ENCODE results near the gene DPYSL5.

DNA sequence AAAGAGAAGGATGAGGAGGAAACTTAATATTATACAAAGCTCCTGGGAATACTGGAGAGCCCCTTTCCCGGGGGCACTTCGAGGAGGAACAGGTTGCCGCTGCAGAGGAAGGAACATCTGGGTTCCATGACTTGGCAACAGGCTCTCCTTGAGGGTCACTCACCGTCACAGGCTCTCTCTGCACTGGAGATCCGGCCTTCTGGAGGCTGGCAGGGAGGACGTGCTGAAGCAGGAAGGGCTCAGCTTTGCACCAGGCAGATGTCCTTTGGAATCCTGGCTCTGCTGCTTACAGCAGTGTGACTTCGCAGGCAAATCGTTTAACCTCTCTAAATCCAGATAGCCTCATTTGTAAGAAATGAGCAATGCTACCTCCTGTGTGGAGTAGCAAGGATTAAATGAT is 2.9 kb upstream of the DPYSL5 start:
- TF ChIP-seq POLR2AphosphoS2 (IDR thresholded peaks at IDR 0.05; ENCODE audit: low read depth, low read length), result no peak
- no peak for TF ChIP-seq MXI1 (IDR thresholded peaks at IDR 0.05; ENCODE audit: low read depth, low read length)
- TF ChIP-seq, protein P1, sequence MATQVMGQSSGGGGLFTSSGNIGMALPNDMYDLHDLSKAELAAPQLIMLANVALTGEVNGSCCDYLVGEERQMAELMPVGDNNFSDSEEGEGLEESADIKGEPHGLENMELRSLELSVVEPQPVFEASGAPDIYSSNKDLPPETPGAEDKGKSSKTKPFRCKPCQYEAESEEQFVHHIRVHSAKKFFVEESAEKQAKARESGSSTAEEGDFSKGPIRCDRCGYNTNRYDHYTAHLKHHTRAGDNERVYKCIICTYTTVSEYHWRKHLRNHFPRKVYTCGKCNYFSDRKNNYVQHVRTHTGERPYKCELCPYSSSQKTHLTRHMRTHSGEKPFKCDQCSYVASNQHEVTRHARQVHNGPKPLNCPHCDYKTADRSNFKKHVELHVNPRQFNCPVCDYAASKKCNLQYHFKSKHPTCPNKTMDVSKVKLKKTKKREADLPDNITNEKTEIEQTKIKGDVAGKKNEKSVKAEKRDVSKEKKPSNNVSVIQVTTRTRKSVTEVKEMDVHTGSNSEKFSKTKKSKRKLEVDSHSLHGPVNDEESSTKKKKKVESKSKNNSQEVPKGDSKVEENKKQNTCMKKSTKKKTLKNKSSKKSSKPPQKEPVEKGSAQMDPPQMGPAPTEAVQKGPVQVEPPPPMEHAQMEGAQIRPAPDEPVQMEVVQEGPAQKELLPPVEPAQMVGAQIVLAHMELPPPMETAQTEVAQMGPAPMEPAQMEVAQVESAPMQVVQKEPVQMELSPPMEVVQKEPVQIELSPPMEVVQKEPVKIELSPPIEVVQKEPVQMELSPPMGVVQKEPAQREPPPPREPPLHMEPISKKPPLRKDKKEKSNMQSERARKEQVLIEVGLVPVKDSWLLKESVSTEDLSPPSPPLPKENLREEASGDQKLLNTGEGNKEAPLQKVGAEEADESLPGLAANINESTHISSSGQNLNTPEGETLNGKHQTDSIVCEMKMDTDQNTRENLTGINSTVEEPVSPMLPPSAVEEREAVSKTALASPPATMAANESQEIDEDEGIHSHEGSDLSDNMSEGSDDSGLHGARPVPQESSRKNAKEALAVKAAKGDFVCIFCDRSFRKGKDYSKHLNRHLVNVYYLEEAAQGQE (IDR thresholded peaks at IDR 0.05; ENCODE audit: low read depth, low read length), result no peak
- TF ChIP-seq, protein P2, sequence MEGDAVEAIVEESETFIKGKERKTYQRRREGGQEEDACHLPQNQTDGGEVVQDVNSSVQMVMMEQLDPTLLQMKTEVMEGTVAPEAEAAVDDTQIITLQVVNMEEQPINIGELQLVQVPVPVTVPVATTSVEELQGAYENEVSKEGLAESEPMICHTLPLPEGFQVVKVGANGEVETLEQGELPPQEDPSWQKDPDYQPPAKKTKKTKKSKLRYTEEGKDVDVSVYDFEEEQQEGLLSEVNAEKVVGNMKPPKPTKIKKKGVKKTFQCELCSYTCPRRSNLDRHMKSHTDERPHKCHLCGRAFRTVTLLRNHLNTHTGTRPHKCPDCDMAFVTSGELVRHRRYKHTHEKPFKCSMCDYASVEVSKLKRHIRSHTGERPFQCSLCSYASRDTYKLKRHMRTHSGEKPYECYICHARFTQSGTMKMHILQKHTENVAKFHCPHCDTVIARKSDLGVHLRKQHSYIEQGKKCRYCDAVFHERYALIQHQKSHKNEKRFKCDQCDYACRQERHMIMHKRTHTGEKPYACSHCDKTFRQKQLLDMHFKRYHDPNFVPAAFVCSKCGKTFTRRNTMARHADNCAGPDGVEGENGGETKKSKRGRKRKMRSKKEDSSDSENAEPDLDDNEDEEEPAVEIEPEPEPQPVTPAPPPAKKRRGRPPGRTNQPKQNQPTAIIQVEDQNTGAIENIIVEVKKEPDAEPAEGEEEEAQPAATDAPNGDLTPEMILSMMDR (IDR thresholded peaks at IDR 0.05 in 2 of 3, conservative IDR thresholded peaks at IDR 0.05 in 1 of 3; ENCODE audit: control insufficient read depth in 2 of 3, extremely low read depth in 1 of 3, insufficient read depth in 1 of 3, low read depth in 3 of 3, low read length in 3 of 3), result no peak
- no peak for TF ChIP-seq RELA (IDR thresholded peaks at IDR 0.05; ENCODE audit: borderline replicate concordance, partially characterized antibody)
- TF ChIP-seq FOS (IDR thresholded peaks at IDR 0.05; ENCODE audit: borderline replicate concordance, extremely low read depth, insufficient read length), result no peak

Data from GM12878 (cell line).